HG02678 (cell line): ENCODE data around the gene ABTB2.

Experiments used
- ATAC-seq: cut with Tn5 transposase; IDR thresholded peaks from one replicate; pipeline ENCODE4 v1.9.1; 2021; ENCODE audit warnings: mild to moderate bottlenecking, moderate library complexity; ENCODE audit not compliant: unreplicated experiment

Gene ABTB2

GRCh38 chr11:34317666-34318065 lies 40.1 kb downstream of the ABTB2 start:
- ATAC-seq: no peak

- ATAC-seq: no peak
Measured at GRCh38 chr11:34317036-34317360, 40.8 kb downstream of the ABTB2 start.

DNA sequence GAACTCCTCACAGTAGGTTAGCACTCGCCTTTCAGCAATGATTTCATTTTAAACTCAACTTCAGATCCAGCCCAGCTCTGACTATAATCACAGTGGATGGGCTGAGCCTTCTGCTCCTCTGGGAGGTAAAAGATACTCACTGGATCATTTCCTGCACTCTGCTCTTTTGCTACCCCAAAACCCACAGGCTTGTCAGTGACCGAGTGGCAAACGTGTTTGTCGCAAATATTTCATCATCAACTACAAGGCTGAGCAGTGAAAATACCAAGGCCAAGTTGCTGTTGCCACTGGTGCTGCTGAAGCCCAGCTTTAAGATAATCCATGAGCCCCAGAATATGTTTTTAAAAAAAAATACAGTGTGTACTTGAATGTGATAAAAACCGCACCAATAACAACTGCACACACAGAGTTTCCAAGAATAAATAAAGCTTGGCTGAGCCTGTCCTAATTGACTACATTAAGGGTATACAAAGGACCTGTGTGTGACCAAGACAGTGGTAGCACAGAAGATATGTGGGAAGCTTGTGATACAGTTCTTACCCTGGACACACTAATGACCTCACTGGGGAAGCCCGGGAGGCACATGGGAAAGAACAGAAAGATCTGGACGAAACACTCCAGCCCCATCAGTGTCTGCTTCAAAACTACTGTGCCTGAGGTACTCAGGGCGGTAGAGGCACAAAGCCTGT lies 41.3 kb downstream of the ABTB2 start:
- no peak for ATAC-seq

DNA sequence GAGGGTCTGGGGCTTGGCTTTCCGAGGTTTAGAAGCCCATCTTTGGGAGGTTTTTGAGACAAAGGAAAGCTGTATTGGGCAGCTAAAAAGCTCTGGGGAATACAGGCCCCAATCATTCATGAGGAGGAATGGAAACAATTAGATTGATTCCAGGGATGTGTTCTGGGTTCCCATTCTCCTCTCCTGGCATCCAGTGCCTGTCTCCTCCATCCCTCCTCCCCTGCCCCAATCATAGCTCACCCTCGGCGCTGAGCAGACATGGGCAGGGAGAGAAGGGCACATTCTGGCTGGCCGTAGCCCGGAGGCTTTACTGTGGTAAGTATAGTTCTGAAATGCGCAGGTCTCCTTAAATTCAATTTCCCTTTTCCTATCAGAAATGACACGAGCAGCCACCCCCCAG lies 42.4 kb downstream of the ABTB2 start:
- no peak for ATAC-seq

- no peak for ATAC-seq
Measured at GRCh38 chr11:34314936-34315335, 42.9 kb downstream of the ABTB2 start.

GRCh38 chr11:34314176-34314575 lies 43.6 kb downstream of the ABTB2 start:
- ATAC-seq: no peak

DNA sequence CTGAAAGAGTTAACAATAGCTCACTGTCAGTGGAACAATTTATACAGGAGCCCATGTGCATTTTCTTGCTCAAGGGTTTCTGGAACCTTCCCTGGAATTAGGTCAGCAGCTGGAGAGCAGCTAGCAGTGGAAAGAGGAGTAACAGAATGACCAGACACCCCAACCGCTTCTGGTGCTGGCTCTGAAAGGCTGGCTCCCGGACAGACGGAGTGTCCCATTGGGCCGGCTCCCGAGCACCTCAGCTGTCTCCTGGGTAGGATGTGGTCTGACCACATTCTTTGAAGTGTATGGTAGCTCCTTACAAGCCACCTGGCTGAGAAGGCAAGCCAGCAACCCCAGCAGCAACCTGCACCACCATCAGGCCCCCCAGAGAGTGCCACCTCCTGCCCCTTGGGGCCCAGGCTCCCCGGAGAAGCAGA lies 44.7 kb downstream of the ABTB2 start:
- ATAC-seq: peak; percentile 66

DNA sequence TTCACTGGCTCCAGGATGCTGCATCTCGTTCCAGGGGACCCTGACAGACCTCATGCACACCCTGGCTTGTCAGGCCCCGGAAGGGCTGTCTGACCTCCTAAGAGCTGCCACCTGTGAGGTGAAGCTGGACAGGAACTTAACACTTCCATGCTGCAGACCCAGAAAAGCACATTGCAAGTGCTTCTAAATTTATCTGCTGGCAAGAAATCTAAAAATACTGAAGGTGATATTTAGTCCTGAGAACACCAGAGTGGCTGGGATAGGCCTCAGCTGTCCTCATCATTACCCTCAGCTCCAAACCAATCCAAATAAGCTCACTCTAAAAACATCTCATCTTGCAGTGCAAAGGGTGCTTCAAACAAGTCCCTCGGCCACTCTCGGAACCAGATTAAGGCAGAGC lies 46.7 kb downstream of the ABTB2 start:
- no peak for ATAC-seq

GRCh38 chr11:34309965-34310364 lies 47.8 kb downstream of the ABTB2 start:
- no peak for ATAC-seq

DNA sequence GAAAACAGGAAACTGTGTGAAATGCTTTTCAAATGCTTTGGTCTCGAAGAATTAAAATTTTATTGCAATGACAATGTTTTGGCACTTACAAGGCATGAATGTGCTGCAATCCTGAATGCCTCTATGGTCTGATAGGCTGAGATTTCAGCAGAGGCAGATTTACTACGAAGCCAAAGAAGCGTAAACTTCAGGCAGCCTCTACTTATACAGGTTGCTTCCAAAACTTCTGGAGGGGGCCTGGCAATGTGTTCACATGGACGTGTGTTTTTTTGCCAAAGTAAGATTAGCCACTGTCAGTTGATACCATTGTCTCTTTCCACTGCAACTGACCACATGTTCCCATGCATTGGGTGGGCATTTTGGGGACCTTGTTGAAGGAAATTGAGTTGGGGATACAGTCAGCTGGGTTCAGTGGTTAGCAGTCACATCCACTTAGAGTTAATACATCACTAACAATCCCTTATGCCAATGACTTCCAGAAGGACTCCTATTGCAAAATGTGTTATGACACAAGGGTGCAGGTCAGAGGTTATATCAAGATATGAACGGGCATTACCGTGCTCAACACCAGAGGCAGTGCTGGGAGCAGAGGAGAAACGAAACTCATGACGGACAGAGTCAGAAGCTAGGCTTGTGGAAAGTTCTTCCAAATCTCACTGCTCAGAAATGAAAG lies 48.8 kb downstream of the ABTB2 start:
- ATAC-seq: no peak

GRCh38 chr11:34308049-34308912 lies 49.5 kb downstream of the ABTB2 start:
- ATAC-seq: no peak

DNA sequence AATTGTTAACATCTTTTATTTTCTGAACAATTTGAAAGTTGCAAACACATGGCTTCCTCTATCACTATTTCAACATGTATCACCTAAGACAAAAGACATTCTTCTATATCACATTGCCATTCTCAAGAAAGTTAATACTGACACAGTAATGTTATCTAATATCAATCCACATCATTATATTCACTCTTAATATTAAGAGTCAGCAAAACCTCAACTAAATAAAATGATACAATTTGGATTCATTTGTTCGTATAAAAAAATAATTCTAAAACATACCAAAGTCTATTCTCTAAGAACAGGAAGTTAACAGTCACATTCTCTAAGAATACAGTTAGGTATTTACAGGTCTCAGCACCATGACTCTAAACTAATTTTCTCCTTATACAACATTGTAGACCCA lies 52.0 kb downstream of the ABTB2 start:
- ATAC-seq: no peak

- no peak for ATAC-seq
Measured at GRCh38 chr11:34305193-34305592, 52.6 kb downstream of the ABTB2 start.

DNA sequence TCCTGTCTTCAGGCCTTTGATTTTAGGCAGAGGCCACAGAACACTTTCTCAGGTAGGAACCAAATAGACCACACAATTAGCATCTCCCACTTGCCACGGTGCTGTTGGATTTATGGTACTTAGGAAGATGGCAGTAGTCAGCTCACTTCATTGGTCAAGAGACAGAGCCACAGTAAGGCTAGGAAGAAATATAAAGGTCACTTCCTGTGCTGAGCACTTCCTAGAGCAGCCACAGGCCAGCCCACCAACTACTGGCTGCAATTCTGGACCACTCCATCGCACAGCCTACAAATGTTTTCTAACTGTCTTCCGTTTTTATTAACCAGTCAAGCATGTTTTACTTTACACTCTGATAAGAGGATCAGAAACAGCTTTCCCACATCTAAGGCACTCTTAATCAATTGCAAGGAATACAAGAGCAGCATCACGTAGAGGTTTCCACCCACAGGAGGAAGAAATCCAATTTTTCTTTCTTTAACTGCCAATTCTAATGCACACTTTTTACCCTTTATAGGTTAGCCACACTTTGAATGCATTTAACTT lies 54.7 kb downstream of the ABTB2 start:
- no peak for ATAC-seq

GRCh38 chr11:34302046-34302921 lies 55.5 kb downstream of the ABTB2 start:
- peak; percentile 80 for ATAC-seq

GRCh38 chr11:34300926-34301295 lies 56.9 kb downstream of the ABTB2 start:
- no peak for ATAC-seq

GRCh38 chr11:34300026-34300925 lies 57.5 kb downstream of the ABTB2 start:
- ATAC-seq: no peak

- ATAC-seq: no peak
Measured at GRCh38 chr11:34299284-34299972, 58.4 kb downstream of the ABTB2 start.

GRCh38 chr11:34298871-34299270 lies 58.9 kb downstream of the ABTB2 start:
- ATAC-seq: no peak
